Measurements from ENCODE around the gene ATP2B1. TPM values are rescaled to one million over a fixed set of nuclear protein-coding genes. Genes with fewer than 3 reads are reported as not detected.
A peak's percentile ranks its signal among the peaks of the same experiment; 100 is the strongest.

ATP2B1 gene
- total and polyA plus RNA-seq, 2 of the 13 experiments (the other 11 are each of a cell fraction or from before 2014, with no cell fraction given), result 12.1 to 60.2 TPM

- TF ChIP-seq ZNF326 (CRISPR knock-in tag; IDR thresholded peaks at IDR 0.05; ENCODE audit: borderline replicate concordance), result no peak
- peak; percentile 99 for TF ChIP-seq ARID5B (CRISPR knock-in tag; IDR thresholded peaks at IDR 0.05)
- no peak for TF ChIP-seq RFX3 (CRISPR knock-in tag; IDR thresholded peaks at IDR 0.05)
- TF ChIP-seq ZNF709 (CRISPR knock-in tag; IDR thresholded peaks at IDR 0.05), result no peak
- peak; percentile 61; the same call in 1 of the 2 replicates for TF ChIP-seq ATF1 (CRISPR knock-in tag; IDR thresholded peaks at IDR 0.05)
- TF ChIP-seq HNF4G (IDR thresholded peaks at IDR 0.05; ENCODE audit: borderline replicate concordance, low read depth, low read length), result peak; percentile 88
- TF ChIP-seq HNF4G (CRISPR knock-in tag; IDR thresholded peaks at IDR 0.05; ENCODE audit: borderline replicate concordance, low read depth), result peak; percentile 51; the same call in 1 of the 2 replicates
- TF ChIP-seq ZNF17 (CRISPR knock-in tag; IDR thresholded peaks at IDR 0.05), result no peak
- peak; percentile 90 for TF ChIP-seq ELF3 (CRISPR knock-in tag; IDR thresholded peaks at IDR 0.05)
- peak; percentile 64; the same call in 1 of the 2 replicates for TF ChIP-seq ZSCAN9 (CRISPR knock-in tag; IDR thresholded peaks at IDR 0.05; ENCODE audit: borderline replicate concordance)
- no peak for TF ChIP-seq ZFP62 (CRISPR knock-in tag; IDR thresholded peaks at IDR 0.05)
- no peak for TF ChIP-seq ZNF75D (CRISPR knock-in tag; IDR thresholded peaks at IDR 0.05; ENCODE audit: borderline replicate concordance)
- TF ChIP-seq DBP (CRISPR knock-in tag; IDR thresholded peaks at IDR 0.05; ENCODE audit: not compliant biosample characterization), result no peak
- TF ChIP-seq ZNF282 (IDR thresholded peaks at IDR 0.05; ENCODE audit: partially characterized antibody), result no peak
- no peak for TF ChIP-seq ZNF605 (CRISPR knock-in tag; IDR thresholded peaks at IDR 0.05)
- no peak for TF ChIP-seq ZNF337 (CRISPR knock-in tag; IDR thresholded peaks at IDR 0.05; ENCODE audit: borderline replicate concordance, low read depth)
- TF ChIP-seq, protein P1, sequence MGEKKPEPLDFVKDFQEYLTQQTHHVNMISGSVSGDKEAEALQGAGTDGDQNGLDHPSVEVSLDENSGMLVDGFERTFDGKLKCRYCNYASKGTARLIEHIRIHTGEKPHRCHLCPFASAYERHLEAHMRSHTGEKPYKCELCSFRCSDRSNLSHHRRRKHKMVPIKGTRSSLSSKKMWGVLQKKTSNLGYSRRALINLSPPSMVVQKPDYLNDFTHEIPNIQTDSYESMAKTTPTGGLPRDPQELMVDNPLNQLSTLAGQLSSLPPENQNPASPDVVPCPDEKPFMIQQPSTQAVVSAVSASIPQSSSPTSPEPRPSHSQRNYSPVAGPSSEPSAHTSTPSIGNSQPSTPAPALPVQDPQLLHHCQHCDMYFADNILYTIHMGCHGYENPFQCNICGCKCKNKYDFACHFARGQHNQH (CRISPR knock-in tag; IDR thresholded peaks at IDR 0.05), result peak; percentile 41; the same call in 1 of the 2 replicates
- TF ChIP-seq, protein P2, sequence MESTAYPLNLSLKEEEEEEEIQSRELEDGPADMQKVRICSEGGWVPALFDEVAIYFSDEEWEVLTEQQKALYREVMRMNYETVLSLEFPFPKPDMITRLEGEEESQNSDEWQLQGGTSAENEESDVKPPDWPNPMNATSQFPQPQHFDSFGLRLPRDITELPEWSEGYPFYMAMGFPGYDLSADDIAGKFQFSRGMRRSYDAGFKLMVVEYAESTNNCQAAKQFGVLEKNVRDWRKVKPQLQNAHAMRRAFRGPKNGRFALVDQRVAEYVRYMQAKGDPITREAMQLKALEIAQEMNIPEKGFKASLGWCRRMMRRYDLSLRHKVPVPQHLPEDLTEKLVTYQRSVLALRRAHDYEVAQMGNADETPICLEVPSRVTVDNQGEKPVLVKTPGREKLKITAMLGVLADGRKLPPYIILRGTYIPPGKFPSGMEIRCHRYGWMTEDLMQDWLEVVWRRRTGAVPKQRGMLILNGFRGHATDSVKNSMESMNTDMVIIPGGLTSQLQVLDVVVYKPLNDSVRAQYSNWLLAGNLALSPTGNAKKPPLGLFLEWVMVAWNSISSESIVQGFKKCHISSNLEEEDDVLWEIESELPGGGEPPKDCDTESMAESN (CRISPR knock-in tag; conservative IDR thresholded peaks at IDR 0.05), result peak; percentile 57; the same call in 1 of the 2 replicates
- TF ChIP-seq YEATS2 (CRISPR knock-in tag; IDR thresholded peaks at IDR 0.05; ENCODE audit: borderline replicate concordance), result peak; percentile 55; the same call in 1 of the 2 replicates
- peak; percentile 93 for TF ChIP-seq ZKSCAN8 (CRISPR knock-in tag; IDR thresholded peaks at IDR 0.05; ENCODE audit: borderline replicate concordance)
- TF ChIP-seq CREM (IDR thresholded peaks at IDR 0.05), result peak; percentile 94
- TF ChIP-seq CREM (CRISPR knock-in tag; IDR thresholded peaks at IDR 0.05), result no peak
- TF ChIP-seq ZNF558 (CRISPR knock-in tag; IDR thresholded peaks at IDR 0.05; ENCODE audit: borderline replicate concordance), result no peak; the same call in 1 of the 2 replicates
- TF ChIP-seq NCOR1 (IDR thresholded peaks at IDR 0.05; ENCODE audit: borderline replicate concordance, low read length), result peak; percentile 85
These were observed 75.9 kb downstream of the ATP2B1 start (continued) for GRCh38 chr12:89632778-89633177.
